HG03558 (cell line): ENCODE data around the gene CXCL13.
"Not testable (repeated sequence)": the region's sequence is repeated elsewhere in the genome, so short reads cannot be mapped to it uniquely, and the experiment has no call there.

Experiments used
- ATAC-seq: cut with Tn5 transposase; IDR thresholded peaks from one replicate; pipeline ENCODE4 v1.9.1; 2021; ENCODE audit warnings: moderate number of reproducible peaks; ENCODE audit not compliant: unreplicated experiment; ENCODE audit errors: extremely low read depth

Gene CXCL13, protein sequence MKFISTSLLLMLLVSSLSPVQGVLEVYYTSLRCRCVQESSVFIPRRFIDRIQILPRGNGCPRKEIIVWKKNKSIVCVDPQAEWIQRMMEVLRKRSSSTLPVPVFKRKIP

DNA sequence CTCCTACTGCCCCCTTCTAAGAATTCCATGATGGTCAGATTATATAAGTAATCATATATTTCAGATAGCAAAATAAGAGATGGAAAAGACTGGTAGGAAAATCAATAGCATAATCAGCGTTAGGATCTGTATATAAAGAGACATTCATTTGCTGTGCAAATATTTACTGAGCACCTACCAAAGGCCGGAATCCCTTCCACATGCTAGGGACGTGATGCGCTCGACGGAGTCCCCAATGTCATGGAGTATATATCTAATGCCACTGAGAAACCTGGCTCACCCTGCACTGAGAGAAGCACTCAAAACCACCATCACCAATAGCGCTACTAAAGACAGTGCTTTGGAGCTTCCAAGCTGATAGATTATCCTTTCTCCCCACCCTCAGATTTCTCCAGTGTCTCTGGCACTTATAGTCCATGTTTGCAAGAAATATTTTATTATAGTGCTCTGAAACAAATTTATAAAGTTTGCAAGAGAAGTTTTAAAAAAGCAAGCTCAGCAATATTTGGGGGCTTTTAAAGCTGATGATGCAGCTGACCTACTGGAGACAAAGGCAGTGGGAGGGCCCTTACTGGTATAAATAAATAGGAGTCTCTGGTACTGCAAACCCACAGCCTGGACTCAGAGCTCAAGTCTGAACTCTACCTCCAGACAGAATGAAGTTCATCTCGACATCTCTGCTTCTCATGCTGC, at the start of gene CXCL13:
Gene CXCL13, plus strand, starts transcription at position 611 of the 693 bp plus-strand sequence. Its CDS starts 46 bp downstream, at position 657.
- no peak for ATAC-seq

DNA sequence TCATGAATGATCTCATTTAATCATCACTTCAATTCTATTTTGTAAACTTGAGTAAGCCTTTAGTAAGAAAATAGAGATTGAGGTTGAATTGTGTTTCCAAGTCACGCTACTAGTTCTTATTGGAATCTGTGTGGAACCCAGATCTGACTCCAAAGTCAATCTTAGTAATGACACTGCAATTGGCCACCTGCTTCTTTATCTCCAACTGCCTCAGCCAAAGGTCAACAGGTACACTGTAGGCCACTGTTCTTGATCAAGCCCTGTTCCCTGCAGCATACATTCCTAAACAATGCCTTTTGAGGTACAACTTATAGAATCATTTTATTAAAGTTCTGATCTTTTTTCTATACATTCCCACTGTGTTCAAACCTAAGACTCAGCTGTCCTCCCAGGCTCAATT, 45.5 kb upstream of the CXCL13 start:
- no peak for ATAC-seq

DNA sequence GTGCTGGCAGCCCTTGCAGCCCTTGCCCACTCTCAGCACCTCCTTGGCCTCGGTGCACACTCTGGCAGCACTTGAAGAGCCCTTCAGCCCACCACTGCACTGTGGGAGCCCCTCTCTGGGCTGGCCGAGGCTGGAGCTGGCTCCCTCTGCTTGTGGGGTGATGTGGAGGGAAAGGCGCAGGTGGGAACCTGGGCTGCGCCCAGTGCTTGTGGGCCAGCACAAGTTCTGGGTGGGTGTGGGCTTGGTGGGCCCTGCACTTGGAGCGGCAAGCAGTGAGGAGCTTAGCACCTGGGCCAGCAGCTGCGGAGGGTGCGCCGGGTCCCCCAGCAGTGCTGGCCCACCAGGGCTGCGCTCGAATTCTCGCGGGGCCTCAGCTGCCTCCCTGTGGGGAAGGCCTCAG, 43.9 kb upstream of the CXCL13 start:
- not testable (repeated sequence) for ATAC-seq

DNA sequence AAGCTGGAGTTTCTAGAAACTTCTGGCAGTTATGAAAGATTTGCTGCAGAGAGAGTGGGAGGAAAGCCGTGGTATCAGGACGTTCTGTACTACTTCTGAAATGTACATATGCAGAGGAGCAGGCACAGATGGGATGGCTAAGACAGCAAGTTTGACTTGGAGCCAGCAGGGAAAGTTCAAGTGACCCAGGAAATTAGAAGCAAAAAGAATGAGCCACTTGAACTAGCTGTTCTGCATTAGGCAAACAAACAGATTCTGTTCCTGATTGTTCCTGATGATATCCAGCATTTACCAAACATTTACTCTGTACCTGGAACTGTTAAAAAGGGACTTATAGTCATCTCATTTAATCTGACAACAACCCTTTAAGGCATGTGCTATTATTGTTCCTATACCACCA, 41.4 kb upstream of the CXCL13 start:
- no peak for ATAC-seq

DNA sequence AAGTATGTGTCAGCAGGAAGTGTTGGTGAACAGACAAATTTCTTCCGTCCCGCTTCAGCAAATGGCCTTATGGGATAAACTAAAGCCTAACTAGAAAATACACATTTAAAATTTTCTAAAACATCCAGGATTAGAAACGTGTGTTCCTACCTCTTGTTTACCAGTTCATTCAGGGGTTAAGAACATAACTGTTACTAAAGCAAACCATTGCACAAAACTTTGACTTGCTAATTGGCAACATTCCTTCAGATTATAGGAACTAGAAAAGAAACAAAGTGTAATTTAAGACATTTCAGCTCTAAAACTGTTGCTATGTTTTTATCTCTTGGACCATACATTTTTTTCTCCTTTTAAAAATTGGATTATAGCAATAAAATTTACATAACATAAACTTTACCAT, 39.5 kb upstream of the CXCL13 start:
- ATAC-seq: no peak

DNA sequence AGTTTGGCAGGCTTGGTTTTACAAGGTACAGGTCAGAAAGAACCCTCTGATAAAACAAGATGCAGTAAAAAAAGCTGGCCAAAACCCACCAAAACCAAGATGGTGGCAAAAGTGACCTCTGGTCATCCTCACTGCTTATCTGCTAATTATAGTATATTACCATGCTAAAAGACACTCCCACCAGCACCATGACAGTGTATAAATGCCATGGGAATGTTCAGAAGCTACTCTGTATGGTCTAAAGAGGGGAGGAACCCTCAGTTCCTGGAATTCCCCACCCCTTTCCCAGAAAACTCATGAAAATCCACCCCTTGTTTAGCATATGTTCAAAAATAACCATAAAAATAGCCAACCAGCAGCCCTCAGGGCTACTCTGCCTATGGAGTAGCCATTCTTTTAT, 38.1 kb upstream of the CXCL13 start:
- no peak for ATAC-seq

DNA sequence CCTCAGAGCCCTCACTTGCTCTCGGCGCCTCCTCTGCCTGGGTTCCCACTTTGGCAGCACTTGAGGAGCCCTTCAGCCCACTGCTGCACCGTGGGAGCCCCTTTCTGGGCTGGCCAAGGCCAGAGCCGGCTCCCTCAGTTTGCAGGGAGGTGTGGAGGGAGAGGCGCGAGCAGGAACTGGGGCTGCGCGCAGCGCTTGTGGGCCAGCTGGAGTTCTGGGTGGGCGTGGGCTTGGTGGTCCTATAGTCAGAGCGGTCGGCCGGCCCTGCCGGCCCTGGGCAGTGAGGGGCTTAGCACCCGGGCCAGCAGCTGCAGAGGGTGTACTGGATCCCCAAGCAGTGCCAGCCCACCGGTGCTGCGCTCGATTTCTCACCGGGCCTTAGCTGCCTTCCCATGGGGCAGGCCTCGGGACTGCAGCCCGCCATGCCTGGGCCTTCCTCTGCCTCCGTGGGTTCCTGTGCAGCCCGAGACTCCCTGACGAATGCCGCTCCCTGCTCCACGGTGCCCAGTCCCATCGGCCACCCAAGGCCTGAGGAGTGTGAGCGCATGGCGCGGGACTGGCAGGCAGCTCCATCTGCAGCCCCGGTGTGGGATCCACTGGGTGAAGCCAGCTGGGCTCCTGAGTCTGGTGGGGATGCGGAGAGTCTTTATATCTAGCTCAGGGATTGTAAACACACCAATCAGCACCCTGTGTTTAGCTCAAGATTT, 35.0 kb upstream of the CXCL13 start:
- ATAC-seq: not testable (repeated sequence)

DNA sequence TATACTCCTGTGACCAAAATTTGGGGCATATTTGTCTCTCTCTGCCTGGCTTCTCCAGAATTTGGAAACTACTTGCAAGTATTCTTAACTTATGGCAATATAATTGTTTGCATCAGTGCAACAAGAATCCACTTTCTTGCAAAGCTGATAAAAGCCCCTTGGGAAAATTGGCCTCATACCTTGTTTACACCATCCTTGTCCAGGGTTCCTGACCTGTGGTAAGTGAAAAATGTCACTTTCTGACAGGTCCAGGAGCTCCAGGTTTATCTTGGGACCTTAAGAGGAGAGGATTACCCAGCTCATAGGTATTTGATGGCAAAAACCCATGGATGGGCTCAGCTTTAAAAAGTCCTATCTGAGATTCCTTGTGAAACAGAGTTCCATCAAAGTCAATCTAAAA, 29.3 kb upstream of the CXCL13 start:
- no peak for ATAC-seq

DNA sequence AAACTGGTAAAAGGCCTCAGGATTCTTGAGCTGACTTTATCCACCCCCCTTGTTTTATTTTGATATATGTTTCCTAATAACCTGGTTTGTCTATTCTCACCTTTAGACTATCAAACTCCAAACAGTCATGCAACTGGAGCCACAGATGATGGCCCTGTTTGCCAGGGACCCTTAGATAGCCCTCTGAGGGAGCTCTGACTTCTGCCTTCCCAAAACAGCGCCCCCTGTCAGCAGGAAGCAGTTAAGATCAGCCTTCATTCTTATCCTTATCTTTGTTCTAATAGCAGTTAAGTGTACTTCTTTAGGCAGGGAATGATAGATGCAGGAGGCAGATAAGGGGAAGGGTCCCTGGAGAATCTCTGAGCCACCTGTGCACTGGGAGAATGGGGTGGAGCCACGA, 27.5 kb upstream of the CXCL13 start:
- no peak for ATAC-seq

DNA sequence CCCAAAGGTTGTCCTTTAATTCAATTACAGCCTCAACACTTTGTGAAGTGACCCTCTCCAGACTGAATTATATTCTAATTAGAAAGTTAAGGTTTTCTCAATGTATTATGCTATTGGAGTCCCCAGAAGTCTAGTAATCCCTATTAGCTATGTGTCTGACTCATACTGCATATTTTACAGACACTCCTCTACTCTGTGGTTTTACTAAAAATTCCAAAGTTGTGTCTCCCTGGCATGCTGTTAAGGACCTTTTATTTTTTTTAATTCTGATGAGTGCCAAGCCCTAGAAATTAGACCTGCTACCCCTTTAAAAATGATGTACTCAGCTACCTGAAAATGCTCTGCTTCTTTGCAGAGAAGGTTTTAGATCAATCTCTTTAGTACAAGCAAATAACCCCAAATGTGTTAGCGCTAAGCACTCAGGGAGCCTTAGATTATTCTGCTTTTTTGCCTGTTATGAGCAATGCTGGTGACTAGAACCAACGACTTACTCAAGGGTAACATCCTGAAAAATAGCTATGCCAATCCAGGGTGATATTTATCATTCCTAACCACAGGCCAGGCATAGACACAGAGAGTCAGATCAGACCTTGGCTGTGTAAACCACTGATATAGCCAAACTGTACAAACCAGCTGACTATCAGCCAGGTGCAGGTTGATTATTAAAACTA, 26.1 kb upstream of the CXCL13 start:
- ATAC-seq: no peak

DNA sequence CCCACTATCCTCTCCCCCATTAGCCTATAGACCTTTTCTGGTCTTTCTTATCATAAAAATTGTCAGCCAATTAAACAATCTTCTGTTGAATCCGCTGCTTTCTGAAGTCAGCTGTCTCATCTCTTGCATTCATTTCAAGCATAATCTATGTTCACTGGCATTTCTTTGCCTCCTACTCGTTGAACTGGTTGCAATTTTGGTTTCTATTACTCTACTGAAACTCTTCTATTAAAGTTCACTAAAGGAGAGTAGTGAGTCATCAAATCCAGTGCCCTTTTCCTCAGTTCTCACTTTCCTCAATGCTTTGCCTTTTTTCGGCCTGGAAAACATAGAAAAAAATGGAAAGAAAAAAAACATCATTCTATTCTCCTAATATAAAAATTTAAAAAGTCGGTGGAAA, 23.9 kb upstream of the CXCL13 start:
- peak; percentile 50 for ATAC-seq

DNA sequence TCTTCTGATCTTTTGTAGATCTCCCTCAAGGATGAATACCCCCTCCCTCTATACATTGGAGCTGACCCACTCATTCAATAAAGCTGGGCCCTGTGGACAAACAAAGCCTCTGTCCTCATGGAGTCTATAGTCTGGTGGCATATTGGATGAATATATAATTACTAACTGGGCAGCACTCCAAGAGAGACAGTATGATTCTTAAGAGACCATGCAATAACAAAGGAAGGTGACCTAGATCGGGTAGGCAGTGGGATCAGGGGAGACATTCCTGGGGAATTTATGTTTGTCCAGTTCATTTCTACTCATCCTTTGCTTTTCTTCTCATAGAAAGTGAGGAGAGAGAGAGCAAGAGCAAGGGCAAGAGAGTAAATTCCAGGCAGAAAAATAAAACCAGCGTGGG, 23.5 kb upstream of the CXCL13 start:
- ATAC-seq: no peak

DNA sequence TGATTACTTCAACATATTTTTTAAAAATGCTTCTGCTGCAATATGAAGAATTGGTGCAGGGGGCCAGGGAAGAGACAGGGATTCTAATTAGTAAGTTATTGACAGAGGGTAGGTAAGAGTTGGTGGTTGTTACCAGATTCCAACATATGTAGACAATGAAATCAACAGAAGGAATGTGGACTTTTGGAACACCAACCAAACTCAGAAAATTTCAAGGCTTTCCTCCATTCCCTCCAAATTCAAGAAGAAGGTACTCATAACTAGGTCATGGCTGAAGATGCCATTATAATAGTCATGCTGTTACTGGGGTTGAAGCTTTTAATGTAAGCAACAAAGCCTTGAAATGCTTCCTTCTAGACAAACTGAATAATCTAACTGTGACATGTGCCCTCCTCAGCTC, 22.9 kb upstream of the CXCL13 start:
- ATAC-seq: no peak

DNA sequence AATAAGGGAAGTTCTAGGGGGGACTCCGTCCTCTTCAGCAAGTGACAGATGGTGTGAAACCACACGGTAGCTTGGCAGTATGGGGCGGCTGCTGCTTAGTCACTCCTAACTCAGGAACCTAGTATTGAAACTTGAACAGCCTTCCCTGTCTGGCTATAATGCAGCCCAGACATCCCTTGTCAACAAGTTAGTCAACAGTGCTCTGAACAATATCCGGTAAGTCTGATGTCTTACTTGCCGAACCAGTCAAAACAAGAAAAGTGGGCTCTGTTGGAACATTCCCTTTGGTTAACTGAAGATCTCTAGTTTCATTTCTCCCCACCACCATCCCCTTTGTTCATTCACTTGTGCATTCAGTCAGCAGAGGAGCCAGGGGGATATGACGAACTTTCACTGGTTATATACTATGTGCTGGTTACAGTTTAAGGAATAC, 18.7 kb upstream of the CXCL13 start:
- peak; percentile 98 for ATAC-seq

DNA sequence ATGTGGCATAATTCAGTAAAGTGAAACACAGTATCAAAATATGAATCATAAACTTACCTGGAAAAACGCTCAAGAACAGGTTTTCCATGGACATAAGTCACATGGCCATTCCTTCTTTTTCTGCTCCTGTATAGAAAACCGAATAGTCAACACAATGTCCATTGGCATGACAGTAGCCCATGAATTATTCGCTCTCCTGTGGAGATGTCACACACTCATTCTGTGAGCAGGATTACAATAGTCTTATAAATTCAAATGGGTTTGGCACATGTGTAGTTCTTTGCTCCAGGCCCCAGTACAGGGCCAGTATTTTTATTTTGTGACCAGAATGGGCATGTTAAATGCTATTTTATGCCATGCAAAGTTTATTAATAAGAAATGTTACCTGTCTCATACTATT, 15.1 kb upstream of the CXCL13 start:
- ATAC-seq: no peak

DNA sequence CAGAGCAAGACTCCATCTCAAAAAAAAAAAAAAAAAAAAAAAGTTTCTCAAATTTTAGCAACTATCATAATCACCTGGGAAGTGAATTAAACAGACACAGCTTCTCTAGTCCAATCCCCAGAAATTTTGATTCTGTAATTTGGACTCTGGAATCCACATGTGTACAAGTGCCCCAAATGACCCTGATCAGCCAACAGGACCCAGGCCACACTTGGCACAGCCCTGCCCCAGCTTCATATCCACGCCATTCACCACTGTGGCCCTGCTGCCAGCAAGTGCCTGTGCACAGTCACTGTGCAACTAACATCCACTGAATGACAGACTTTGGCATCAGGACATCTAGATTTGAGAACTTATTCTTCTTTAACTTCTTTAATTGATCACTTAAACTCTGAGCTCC, 14.1 kb upstream of the CXCL13 start:
- ATAC-seq: no peak

DNA sequence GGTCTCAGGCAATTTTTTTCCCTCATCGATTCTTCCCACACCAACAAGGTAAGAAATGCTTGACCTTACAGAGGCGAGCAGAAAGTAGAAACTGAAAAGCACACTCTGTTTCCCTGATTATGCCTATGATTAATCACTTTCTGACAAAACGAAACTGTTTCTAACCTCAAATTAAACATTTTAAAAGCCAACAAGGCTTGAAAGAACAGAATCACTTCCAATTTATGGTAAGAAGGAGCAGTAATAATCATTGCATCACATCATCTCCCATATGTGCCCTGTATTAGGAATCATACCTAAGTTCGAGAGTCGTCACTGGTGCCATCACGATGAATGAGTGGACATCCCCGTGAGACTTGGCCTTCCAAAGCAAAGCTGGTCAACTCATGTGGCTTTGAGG, 12.5 kb upstream of the CXCL13 start:
- ATAC-seq: no peak

DNA sequence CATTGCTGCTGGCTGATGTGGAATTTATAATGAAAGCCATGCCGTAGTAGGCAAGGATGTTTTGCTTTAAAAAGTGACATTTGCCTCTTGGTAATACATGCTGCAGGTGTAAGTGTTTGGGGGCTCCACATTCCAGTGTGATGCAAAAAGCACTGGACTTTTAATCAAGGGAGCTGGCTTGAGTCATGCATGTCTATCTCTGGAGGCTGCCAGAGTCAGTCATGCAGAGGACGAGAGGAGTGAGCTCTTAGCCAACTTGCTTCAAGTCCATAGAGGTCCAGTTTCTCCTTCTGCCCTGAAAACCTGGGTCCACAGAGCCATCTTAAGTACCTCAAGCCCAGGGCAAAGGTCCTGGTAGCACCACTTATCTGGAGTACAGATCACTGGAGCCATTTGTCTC, 11.6 kb upstream of the CXCL13 start:
- ATAC-seq: no peak

DNA sequence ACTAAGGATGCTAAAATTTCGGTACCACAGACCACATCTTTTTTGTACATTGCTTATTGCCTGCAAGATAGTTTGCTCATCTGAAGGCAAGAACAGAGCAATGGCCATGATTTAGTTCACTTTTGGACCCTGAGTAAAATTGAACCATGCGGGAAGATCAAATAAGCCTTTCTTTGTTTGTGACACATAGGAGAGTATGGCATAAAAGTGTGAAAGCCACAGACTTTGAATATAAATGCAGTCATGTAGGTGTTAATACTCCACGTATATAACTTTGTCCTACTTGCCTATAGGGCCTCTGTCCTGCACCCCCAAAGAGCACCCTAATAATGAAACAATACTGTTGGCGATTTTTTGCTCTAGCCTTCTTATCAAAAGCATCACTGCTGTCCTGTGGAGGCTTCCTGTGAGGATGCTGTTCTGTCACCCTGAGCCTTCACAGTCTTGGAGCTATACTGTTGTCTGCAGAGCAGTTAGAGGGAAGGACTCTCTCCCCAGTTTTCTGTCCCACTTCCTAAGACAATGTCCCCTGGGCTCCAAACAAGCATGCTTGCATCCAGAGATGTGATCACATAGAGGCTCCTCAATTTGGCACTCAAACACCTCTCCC, 10.2 kb upstream of the CXCL13 start:
- no peak for ATAC-seq

DNA sequence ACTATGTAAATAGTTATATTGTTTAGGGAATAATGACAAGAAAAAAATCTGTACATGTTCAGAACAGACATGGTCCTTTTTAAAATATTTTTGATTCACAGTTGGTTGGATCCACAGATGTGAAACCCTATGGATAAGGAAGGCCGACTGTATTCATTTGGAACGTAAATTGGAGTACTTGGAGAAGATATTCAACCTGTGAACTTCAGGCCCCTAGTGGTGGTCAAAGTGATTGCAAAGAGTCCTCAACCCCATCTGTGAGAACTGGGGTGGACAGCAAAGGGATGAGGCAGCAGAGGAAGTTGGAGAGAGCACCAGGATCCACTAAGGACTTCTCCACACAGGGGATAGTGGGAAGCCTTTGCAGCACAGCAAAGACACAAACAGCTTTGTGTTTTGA, 6.2 kb upstream of the CXCL13 start:
- no peak for ATAC-seq
